ACHN (cell line): ENCODE results near the gene ZNF18.

Experiments used
- DNase-seq: peaks from one replicate; pipeline ENCODE4 v3.0.0-alpha.2; 2015
- in situ Hi-C: cut with HindIII; loops from 2 replicates; pipeline ENCODE4 v1.10.0; 2017; ENCODE audit warnings: low sequenced_read_pairs, low pct_ligation_motif_present, low pct_unique_long_range_greater_than_20kb

ZNF18 gene

GRCh38 chr17:11935734-11936406 lies 61.4 kb downstream of the ZNF18 start:
- in situ Hi-C loops: no loop called here
- peak; percentile 63 for DNase-seq

- in situ Hi-C loops: no loop called here
- no peak for DNase-seq
Observed at GRCh38 chr17:11932337-11932898, 64.9 kb downstream of the ZNF18 start.

- DNase-seq: no peak
- in situ Hi-C loops: no loop called here
Observed at GRCh38 chr17:11928436-11928835, 68.8 kb downstream of the ZNF18 start.
